NCI-H748 (cell line): Measurements from ENCODE around the gene OR4K1.
"Not testable (repeated sequence)": the region's sequence is repeated elsewhere in the genome, so short reads cannot be mapped to it uniquely, and the experiment has no call there.

ENCODE experiments used
- DNase-seq: peaks from one replicate; lab custom pipeline; 2025; ENCODE audit not compliant: unreplicated experiment; lab: John Stamatoyannopoulos, UW

OR4K1 gene, protein sequence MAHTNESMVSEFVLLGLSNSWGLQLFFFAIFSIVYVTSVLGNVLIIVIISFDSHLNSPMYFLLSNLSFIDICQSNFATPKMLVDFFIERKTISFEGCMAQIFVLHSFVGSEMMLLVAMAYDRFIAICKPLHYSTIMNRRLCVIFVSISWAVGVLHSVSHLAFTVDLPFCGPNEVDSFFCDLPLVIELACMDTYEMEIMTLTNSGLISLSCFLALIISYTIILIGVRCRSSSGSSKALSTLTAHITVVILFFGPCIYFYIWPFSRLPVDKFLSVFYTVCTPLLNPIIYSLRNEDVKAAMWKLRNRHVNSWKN

DNA sequence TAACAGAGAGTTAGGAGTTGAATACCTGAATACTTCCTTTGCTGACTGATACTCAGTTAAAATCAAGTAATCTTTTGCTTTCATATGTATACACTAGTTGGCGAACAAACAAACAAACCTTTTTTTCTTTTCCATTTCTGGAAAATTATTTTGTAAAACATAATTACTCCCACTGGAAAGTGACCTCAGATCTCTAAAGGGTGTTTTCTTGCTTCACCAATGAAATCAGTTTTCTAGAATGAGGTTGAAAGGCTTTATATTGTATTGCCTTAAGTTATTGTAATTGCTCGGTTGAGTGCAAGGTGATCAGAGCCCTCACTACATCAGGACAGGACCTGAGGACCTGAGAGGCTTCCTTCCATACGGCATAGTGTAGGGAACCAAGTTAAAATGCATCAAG, at the start of gene OR4K1:
TSS of gene OR4K1 (plus strand) at position 301 of the 400 bp plus-strand sequence. CDS start 4,750 bp downstream, outside the sequence.
- no peak for DNase-seq

DNA sequence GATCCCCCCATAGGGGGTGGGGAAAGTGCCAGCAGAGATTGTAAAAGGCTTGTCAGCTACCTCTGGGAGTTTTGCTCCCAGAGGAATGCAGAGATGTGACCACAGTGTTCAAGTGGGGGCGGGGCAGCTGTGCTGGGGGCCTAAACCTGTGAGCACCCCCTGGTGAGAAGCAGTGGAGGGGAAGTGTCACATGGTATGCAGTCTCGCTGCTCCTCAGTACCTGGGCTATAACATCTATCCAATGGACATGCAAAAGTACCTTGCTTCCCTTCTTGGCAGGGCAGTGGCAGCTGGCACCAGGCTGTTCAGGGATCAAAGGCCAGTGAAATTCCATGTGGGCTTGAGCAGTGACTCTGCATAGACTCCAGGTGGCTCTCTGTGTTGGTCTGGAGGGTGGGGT, 35.4 kb upstream of the OR4K1 start:
- no peak for DNase-seq

DNA sequence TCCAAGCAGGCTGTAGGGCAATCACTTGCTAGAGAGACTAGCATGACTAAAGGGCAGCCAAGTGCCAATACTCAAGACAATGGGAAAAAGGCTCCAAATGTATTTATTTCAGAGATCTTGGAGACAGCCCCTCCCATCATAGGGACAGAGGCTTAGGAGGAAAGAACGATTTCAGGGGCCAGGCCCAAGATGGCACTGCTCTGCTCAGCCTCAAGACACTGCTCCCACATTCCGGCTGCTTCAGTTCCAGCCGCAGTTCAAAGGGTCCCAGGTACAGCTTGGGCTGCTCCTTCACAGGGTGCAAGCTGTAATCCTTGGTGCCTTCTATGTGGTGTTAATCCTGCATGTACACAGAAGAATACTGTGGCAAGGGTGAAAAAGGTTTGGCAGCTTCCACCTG, 29.7 kb upstream of the OR4K1 start:
- DNase-seq = no peak

DNA sequence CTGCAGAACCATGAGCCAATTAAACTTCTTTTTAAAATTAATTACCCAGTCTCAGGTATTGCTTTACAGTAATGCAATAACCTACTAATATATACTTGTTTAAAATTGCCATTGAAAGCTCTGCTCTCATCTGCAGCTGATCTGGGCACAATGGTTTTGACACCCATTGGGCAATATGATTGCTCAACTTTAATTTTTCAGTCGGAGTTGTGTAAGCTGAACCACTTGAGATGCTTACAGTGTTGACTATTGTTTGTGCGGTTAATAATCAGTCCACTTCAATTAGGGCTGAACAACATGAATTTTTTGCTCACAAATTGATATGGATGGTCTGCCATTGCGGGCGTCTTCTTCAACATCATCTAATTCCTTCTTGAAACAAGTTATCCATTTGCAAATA, 28.3 kb upstream of the OR4K1 start:
- DNase-seq = no peak

DNA sequence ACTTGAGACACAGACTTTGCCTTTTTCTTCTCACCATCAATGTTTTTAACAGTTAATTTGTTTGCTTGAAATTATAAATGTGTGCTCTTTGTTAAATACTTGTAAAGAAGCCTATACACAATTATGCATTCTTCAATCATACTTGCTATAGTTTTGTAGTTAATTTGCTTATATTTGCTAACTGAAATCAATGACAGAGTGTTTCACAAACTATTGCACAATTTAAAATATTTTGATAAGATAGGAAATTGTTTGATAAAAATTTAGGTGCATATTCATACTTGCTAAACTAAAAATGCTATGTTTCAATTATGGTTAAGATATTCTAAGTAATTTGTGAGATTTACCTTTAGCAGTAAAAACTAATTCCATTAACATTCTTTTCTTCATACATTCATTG, 24.1 kb upstream of the OR4K1 start:
- DNase-seq = no peak

DNA sequence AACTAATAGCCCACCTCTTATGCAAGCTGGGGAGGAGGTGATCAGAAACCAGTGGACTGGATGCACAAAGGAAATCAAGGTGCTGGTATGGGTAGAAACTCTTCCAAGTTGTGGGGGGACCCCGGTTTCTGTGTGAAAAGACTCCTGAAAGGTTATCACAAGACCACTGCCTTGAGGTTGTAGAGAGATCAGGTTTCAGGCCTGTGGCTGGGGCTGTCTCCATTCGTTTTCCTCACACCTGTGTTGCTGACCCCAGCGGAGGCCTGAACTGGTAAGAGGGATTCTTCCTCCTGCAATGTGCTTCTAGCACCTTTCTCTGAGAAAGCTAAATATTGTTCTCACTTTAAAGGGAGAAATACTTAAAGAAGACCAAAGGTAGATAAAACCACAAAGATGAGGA, 19.6 kb upstream of the OR4K1 start:
- no peak for DNase-seq

DNA sequence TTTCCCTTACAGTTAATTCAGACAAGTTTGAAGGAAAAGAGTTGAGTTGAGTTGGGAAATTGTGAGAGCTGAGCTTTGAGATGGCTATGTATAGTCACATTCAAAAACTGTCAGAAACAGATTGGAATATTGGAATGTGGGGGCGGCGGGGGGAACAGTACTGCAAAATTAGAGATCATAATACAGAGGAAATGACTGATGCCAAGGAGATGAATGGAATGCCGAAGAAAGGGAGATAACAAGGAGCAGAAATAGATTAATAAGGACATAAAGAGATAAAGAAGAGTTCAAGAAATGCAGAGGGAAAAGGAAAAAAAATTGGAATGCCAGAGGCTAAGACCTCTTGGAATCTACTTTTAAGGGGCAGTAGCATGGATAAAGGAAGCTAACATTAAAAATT, 13.5 kb upstream of the OR4K1 start:
- no peak for DNase-seq

DNA sequence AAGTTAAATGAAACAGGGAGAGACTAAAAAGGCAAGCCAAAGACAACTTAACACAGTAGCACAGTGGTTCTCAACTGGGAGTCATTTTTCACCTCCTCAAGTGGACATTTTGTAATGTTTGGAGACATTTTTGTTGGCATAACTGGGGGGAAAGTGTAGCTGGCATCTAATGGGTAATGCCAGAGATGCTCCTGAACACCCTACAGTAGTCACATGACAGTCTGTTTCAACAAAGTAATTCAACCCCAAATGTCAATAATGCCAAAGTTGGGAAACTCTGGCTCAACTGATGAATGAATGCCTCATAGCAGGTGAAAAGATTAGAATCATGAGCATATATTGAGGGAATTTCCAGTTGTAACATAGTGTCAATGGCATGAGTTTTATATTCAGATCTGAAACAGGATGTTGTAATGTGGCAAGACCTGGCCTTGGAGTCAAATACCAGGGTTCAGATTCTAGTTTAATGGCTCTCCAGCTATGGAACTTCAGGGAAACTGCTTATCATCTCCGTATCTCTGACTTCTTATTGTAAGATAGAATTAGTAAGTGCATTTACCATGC, 12.7 kb upstream of the OR4K1 start:
- DNase-seq = no peak

DNA sequence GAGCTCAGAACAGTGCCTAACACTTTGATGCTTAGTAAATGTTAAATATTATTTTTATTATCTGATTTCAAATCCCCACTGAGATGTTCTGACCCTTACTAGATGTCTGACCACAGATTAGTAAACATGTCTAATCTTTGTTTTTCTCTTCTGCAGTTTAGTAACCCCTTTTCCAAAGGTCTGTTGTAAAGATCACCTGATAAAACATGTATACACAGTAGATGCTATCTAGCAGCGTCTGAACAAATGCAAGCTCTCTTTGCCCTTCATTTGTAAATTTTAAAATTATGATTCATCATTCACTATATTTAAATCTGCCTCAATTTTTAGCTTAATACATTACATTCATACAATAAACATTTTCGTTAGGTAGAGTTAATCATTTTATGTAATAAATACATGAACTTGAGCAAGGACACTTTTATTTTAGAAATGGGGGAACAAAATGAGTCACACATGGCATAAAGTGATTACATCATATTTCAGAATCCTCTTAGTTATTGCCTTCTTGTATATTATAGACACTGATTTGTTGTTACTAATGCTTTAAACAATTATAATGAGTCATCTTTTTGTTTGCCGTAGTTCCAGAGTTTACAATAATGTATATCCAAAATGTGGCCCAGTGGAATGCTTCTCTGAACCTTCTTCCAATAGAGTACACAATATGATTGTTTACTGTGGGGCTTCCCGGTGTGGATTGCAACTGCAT, 12.0 kb upstream of the OR4K1 start:
- DNase-seq = no peak

DNA sequence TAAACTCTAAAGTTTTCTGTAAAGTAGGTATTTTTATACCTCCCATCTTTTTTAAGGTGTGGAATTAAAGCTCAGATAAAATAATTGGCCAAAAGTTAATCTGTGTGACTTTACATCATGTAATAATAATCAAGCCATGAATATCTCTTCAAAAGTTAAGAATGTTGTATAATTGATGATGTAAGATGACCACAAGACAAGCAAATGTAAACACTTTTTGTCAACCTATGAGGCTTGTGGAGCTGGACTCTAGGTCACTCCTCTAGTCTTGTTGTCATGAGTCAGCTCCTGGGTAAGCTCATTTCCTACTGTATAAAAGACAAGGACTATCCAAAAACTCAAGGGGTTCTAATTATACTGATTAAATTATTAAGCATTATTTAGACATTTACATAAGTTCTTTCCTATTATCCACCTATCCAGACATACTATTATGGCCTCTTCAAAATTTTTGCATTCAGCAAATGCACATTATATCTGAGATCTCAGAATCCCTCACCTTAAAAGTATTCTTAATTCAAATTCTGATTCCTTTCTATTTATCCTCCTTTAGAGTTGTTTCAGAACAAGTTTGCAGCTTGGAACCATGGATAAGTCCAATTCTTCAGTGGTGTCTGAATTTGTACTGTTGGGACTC, 10.6 kb upstream of the OR4K1 start, which contains the start of gene OR4K5:
TSS of gene OR4K5 (plus strand) at position 587 of the 637 bp plus-strand sequence. CDS start at position 587, 0 bp downstream.
- DNase-seq = no peak

DNA sequence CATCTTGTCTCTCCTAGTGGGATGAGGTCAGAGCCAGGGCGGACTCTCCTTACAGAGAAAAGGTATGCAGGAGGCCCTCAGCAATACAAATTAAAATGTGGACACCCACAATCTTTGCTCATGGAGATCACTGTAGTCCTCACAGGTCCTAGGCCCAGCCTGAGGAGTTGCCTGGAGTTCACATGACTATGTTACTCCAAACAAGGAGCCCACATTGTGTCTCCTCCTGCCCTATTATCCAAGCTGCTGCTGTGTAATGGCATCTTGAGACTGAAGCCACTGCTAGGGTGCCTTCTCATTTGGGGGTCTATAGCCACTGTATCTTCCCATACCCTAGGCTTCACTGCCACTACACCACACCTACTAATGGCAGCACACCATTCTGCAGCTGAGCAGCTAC, 11.0 kb downstream of the OR4K1 start:
- no peak for DNase-seq

DNA sequence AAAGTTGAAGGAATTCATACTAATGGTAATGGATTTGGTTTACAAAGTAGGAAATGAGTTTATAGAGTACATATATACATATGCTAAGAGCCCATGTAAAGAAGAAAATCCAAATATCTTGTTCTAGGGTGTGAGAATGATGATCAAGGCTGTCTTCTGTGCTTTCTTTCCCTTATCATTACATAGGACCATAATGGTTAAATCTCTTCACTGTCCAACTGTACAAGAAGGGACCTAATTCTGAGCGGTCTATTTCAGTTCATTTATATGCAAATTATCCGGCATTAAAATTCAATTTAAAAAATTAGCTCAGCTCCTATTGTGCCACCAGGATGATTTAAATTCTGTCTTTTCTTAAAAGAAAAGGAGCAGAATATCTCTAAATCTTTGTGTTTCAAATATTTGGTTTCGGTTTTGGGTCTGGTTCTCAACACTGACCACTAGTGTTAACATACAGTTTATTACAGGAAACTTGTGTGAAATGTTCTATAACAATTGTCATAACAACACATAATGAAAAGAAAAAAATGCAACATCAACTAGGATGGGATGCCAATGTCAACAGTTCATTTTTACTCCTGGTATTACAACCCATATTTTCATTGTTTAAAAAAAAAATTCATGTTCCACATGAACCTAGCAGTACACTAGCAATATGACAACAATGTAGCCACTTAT, 16.8 kb downstream of the OR4K1 start:
- DNase-seq = no peak

DNA sequence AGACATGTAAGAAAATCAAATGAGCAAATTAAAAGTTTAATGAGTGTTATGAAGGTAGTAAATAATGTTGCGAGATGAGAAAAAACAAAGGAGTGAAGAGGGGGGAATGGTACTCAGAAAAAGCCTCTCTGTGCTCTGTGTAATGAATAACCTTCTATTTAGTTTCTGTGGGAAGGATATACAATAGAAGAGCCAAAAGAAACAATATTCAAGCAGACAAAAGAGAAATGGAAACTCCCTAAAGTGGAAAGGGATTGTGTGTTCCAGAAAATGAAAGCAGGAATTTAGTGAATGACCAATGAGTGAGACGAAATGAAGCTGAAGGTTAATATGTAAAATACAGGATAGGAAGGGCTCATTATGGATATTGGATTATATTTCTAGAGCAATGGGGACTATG, 18.5 kb downstream of the OR4K1 start:
- DNase-seq = no peak

DNA sequence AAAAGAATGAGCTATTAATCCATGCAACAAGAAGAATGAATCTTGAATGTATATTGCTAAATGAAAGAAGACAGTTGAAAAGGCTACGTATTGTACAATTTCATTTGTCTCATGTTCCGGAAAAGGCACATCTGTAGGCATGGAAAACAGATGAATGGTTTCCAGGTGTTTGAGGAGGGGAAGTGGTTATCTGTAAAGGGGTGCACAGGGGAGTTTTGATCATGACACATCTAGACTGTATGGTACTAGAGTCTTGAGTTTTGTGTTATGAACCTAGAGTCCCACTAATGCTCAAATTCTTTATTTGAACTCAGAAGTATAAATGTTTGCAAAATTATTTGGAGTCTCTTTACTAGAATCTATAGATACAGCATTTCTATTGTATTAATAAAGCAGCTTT, 39.0 kb downstream of the OR4K1 start:
- DNase-seq = not testable (repeated sequence)

DNA sequence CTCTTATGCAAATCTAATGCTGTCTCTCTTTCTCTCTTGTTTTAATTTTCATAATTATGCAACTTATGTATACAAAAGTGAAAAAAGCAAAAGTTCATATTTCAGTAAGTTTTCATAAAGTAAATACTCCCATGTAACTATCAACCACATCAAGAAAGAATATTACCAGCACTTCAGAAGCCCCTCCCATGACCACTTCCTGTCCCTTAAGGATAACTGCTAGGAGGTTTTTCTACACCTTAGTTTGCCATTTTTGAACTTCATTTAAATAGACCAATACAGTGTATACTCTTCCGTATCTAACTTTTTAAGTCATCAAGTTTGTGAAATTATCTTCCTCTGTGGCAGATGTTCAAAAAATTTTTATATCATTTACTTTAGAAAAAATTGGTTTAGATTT, 44.1 kb downstream of the OR4K1 start:
- no peak for DNase-seq

DNA sequence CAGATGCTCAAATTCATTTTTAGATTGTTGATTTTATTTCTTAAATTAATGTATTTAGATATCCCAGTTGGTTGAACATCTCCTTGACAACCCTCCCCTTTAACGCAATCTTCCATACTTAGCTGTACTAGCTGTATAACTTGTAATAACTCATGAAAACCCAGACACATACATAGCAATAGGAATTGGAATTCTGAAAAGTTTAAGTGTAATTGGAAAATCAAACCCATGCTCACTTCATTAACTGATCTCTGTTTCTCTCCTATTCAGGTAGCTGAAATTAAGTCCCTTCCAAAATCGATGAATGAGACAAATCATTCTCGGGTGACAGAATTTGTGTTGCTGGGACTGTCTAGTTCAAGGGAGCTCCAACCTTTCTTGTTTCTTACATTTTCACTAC, 44.6 kb downstream of the OR4K1 start, which contains the start of gene OR4K15:
TSS of gene OR4K15 (plus strand) at position 301 of the 400 bp plus-strand sequence. CDS start at position 301, 0 bp downstream.
- no peak for DNase-seq
